Mesenchymal stem cell (in vitro differentiated cells and primary cell): ENCODE results near the gene SLC12A7.

Experiments
- DNase-seq: peaks from one replicate; pipeline ENCODE4 v3.0.0-alpha.2; 2013
- H2AFZ ChIP-seq: one replicate; pipeline ENCODE4 v1.6.1; 2013; ENCODE audit warnings: low read depth, mild to moderate bottlenecking, control low read depth, inconsistent platforms, low read length, moderate library complexity
- H2AK5ac ChIP-seq: 2 replicates; pipeline ENCODE4 v1.6.1; 2013; ENCODE audit warnings: low read length, moderate library complexity, mild to moderate bottlenecking, inconsistent platforms; ENCODE audit not compliant: severe bottlenecking
- H2BK120ac ChIP-seq: one replicate; pipeline ENCODE4 v1.6.1; 2013; ENCODE audit warnings: low read depth, mild to moderate bottlenecking, inconsistent platforms, low read length, moderate library complexity
- H2BK12ac ChIP-seq, 2 experiments: one replicate each; pipeline ENCODE4 v1.6.1; 2013; ENCODE audit warnings: inconsistent platforms in 2 of 2, low read length in 2 of 2, mild to moderate bottlenecking in 2 of 2, moderate library complexity in 2 of 2, control low read depth in 1 of 2
- H2BK15ac ChIP-seq: one replicate; pipeline ENCODE4 v1.6.1; 2013; ENCODE audit warnings: mild to moderate bottlenecking, low read depth, inconsistent platforms; ENCODE audit not compliant: poor library complexity, severe bottlenecking
- H2BK5ac ChIP-seq: 2 replicates; pipeline ENCODE4 v1.6.1; 2013; ENCODE audit warnings: low read depth, mild to moderate bottlenecking, low read length, control low read depth, inconsistent platforms; ENCODE audit not compliant: poor library complexity, severe bottlenecking
- H3K14ac ChIP-seq, 2 experiments: one replicate each; pipeline ENCODE4 v1.6.1; 2013; ENCODE audit warnings: inconsistent platforms in 2 of 2, low read length in 2 of 2, control low read depth in 1 of 2, mild to moderate bottlenecking in 1 of 2, moderate library complexity in 1 of 2
- H3K18ac ChIP-seq, 2 experiments: one replicate each; pipeline ENCODE4 v1.6.1; 2013; ENCODE audit warnings: inconsistent platforms in 2 of 2, low read length in 2 of 2, control low read depth in 1 of 2, low read depth in 1 of 2, mild to moderate bottlenecking in 1 of 2
- H3K23ac ChIP-seq, 2 experiments: one replicate each; pipeline ENCODE4 v1.6.1; 2013; ENCODE audit warnings: inconsistent platforms in 2 of 2, low read length in 2 of 2, mild to moderate bottlenecking in 2 of 2, moderate library complexity in 2 of 2, control low read depth in 1 of 2
- H3K27ac ChIP-seq: 2 replicates; pipeline ENCODE4 v1.5.1; 2013; ENCODE audit warnings: mild to moderate bottlenecking, moderate library complexity, low read length, control low read depth, inconsistent platforms; ENCODE audit not compliant: poor library complexity, severe bottlenecking
- H3K27me3 ChIP-seq, 2 experiments: 2 replicates each; pipeline versions ENCODE4 v1.6.1 to v1.7.0; 2013; ENCODE audit warnings: low read length in 2 of 2, mild to moderate bottlenecking in 2 of 2, moderate library complexity in 2 of 2, control low read depth in 1 of 2, inconsistent platforms in 1 of 2; ENCODE audit not compliant: control insufficient read depth in 1 of 2, insufficient read depth in 1 of 2
- H3K36me3 ChIP-seq, 2 experiments: 2 replicates each; pipeline versions ENCODE4 v1.6.1 to v1.7.0; 2013; ENCODE audit warnings: low read length in 2 of 2, control low read depth in 1 of 2, inconsistent platforms in 1 of 2, low read depth in 1 of 2, mild to moderate bottlenecking in 1 of 2; ENCODE audit not compliant: insufficient read depth in 2 of 2, control insufficient read depth in 1 of 2
- H3K4ac ChIP-seq, 2 experiments: one replicate each; pipeline ENCODE4 v1.6.1; 2013; ENCODE audit warnings: inconsistent platforms in 2 of 2, low read length in 2 of 2, mild to moderate bottlenecking in 2 of 2, moderate library complexity in 2 of 2, control low read depth in 1 of 2, low read depth in 1 of 2
- H3K4me1 ChIP-seq: 2 replicates; pipeline ENCODE4 v1.6.1; 2013; ENCODE audit warnings: low read depth, low read length, control low read depth; ENCODE audit not compliant: control insufficient read depth, insufficient read depth
- H3K4me2 ChIP-seq: 2 replicates; pipeline ENCODE4 v1.6.1; 2013; ENCODE audit warnings: low read length, mild to moderate bottlenecking, inconsistent platforms; ENCODE audit not compliant: poor library complexity, severe bottlenecking
- H3K4me3 ChIP-seq, 2 experiments: 2 replicates each; pipeline versions ENCODE4 v1.5.1 to v1.7.0; 2013; ENCODE audit warnings: low read length in 2 of 2, mild to moderate bottlenecking in 2 of 2, control low read depth in 1 of 2, low read depth in 1 of 2; ENCODE audit not compliant: insufficient read depth in 1 of 2
- H3K79me1 ChIP-seq: replicated peaks from 2 replicates; pipeline ENCODE4 v1.6.1; 2013; ENCODE audit warnings: mild to moderate bottlenecking, control low read depth, low read length, inconsistent platforms; ENCODE audit not compliant: poor library complexity, severe bottlenecking
- H3K9ac ChIP-seq: 2 replicates; pipeline ENCODE4 v1.7.0; 2013; ENCODE audit warnings: mild to moderate bottlenecking, low read length, moderate library complexity
- H3K9me3 ChIP-seq: 2 replicates; pipeline ENCODE4 v1.7.0; 2013; ENCODE audit warnings: mild to moderate bottlenecking, low read length; ENCODE audit not compliant: control insufficient read depth
- H4K8ac ChIP-seq: one replicate; pipeline ENCODE4 v1.6.1; 2013; ENCODE audit warnings: inconsistent platforms, mild to moderate bottlenecking, low read length, moderate library complexity
- H4K91ac ChIP-seq: one replicate; pipeline ENCODE4 v1.6.1; 2013; ENCODE audit warnings: mild to moderate bottlenecking, low read length, inconsistent platforms
- WGBS: methylation state at CpG from one replicate; pipeline ENCODE4 v1.1.7; 2013; ENCODE audit warnings: mixed read lengths; 5-methylcytosine and 5-hydroxymethylcytosine counted together

SLC12A7 gene

GRCh38 chr5:1033178-1033577, 78.7 kb downstream of the SLC12A7 start:
- H4K8ac ChIP-seq = no peak overlapping the region
- no peak overlapping the region for H2AFZ ChIP-seq
- H2BK12ac ChIP-seq = no peak overlapping the region
- H2BK15ac ChIP-seq = no peak overlapping the region
- H2AK5ac ChIP-seq = no peak overlapping the region
- H3K14ac ChIP-seq = no peak overlapping the region
- H3K4me3 ChIP-seq = no peak overlapping the region
- H3K9me3 ChIP-seq = no peaks in the 10 kb centered on the region
- no peaks in the 10 kb centered on the region for H3K36me3 ChIP-seq
- no peak overlapping the region for H3K27ac ChIP-seq
- no peak overlapping the region for H3K4ac ChIP-seq
- H3K18ac ChIP-seq = no peak overlapping the region
- no peak overlapping the region for H2BK120ac ChIP-seq
- H3K4me2 ChIP-seq = no peak overlapping the region
- DNase-seq = no peak
- H3K79me1 ChIP-seq = no peaks in the 10 kb centered on the region
- no peak overlapping the region for H3K9ac ChIP-seq
- H4K91ac ChIP-seq = no peak overlapping the region
- H3K4me1 ChIP-seq = peaks cover 2% of the 10 kb centered on the region
- H3K23ac ChIP-seq = no peak overlapping the region
- peaks cover 18 to 48% of the 10 kb centered on the region in 2 experiments for H3K27me3 ChIP-seq
- H2BK5ac ChIP-seq = no peak overlapping the region
- WGBS = 92% methylated on average over 26 of the region's 26 CpGs

GRCh38 chr5:1032551-1033027, 79.3 kb downstream of the SLC12A7 start:
- H4K8ac ChIP-seq = no peak overlapping the region
- H2AK5ac ChIP-seq = no peak overlapping the region
- peaks cover 18 to 54% of the 10 kb centered on the region in 2 experiments for H3K27me3 ChIP-seq
- H3K36me3 ChIP-seq = no peaks in the 10 kb centered on the region
- no peak overlapping the region for H3K27ac ChIP-seq
- no peak overlapping the region for H2BK5ac ChIP-seq
- H2BK15ac ChIP-seq = no peak overlapping the region
- H3K9me3 ChIP-seq = no peaks in the 10 kb centered on the region
- no peak overlapping the region for H2AFZ ChIP-seq
- H3K4me1 ChIP-seq = peaks cover 2% of the 10 kb centered on the region
- no peak overlapping the region for H2BK120ac ChIP-seq
- DNase-seq = no peak
- WGBS = 93% methylated on average over 14 of the region's 14 CpGs
- H4K91ac ChIP-seq = no peak overlapping the region
- H2BK12ac ChIP-seq = no peak overlapping the region
- H3K14ac ChIP-seq = no peak overlapping the region
- no peak overlapping the region for H3K23ac ChIP-seq
- no peaks in the 10 kb centered on the region for H3K79me1 ChIP-seq
- H3K4me3 ChIP-seq = no peak overlapping the region
- no peak overlapping the region for H3K4me2 ChIP-seq
- no peak overlapping the region for H3K18ac ChIP-seq
- no peak overlapping the region for H3K9ac ChIP-seq
- H3K4ac ChIP-seq = no peak overlapping the region

GRCh38 chr5:1032011-1032410, 79.9 kb downstream of the SLC12A7 start:
- no peak overlapping the region for H2AK5ac ChIP-seq
- no peak overlapping the region for H3K27ac ChIP-seq
- H2BK5ac ChIP-seq = no peak overlapping the region
- no peaks in the 10 kb centered on the region for H3K9me3 ChIP-seq
- H3K14ac ChIP-seq = no peak overlapping the region
- no peak overlapping the region for H3K4ac ChIP-seq
- DNase-seq = no peak
- H3K23ac ChIP-seq = no peak overlapping the region
- no peak overlapping the region for H2BK12ac ChIP-seq
- H3K4me2 ChIP-seq = no peak overlapping the region
- peaks cover 2% of the 10 kb centered on the region for H3K4me1 ChIP-seq
- peaks cover 21 to 52% of the 10 kb centered on the region in 2 experiments for H3K27me3 ChIP-seq
- 93% methylated on average over 16 of the region's 16 CpGs for WGBS
- H2AFZ ChIP-seq = no peak overlapping the region
- H4K91ac ChIP-seq = no peak overlapping the region
- no peak overlapping the region for H3K4me3 ChIP-seq
- no peaks in the 10 kb centered on the region for H3K79me1 ChIP-seq
- no peak overlapping the region for H2BK15ac ChIP-seq
- no peak overlapping the region for H2BK120ac ChIP-seq
- no peak overlapping the region for H4K8ac ChIP-seq
- H3K36me3 ChIP-seq = no peaks in the 10 kb centered on the region
- no peak overlapping the region for H3K18ac ChIP-seq
- no peak overlapping the region for H3K9ac ChIP-seq

GRCh38 chr5:1031306-1031959, 80.4 kb downstream of the SLC12A7 start:
- no peak overlapping the region for H2AK5ac ChIP-seq
- peaks cover 21 to 51% of the 10 kb centered on the region in 2 experiments for H3K27me3 ChIP-seq
- no peak overlapping the region for H3K27ac ChIP-seq
- 92% methylated on average over 19 of the region's 19 CpGs for WGBS
- no peak overlapping the region for H3K23ac ChIP-seq
- no peak overlapping the region for H2AFZ ChIP-seq
- H3K4me1 ChIP-seq = no peaks in the 10 kb centered on the region
- H4K8ac ChIP-seq = no peak overlapping the region
- H2BK5ac ChIP-seq = no peak overlapping the region
- DNase-seq = no peak
- no peaks in the 10 kb centered on the region for H3K79me1 ChIP-seq
- no peak overlapping the region for H3K4me3 ChIP-seq
- H3K9ac ChIP-seq = no peak overlapping the region
- H2BK15ac ChIP-seq = no peak overlapping the region
- H3K4me2 ChIP-seq = no peak overlapping the region
- H3K9me3 ChIP-seq = no peaks in the 10 kb centered on the region
- H2BK12ac ChIP-seq = no peak overlapping the region
- H3K18ac ChIP-seq = no peak overlapping the region
- no peak overlapping the region for H4K91ac ChIP-seq
- no peaks in the 10 kb centered on the region for H3K36me3 ChIP-seq
- H3K4ac ChIP-seq = no peak overlapping the region
- no peak overlapping the region for H2BK120ac ChIP-seq
- no peak overlapping the region for H3K14ac ChIP-seq
